HepG2 (cell line): ENCODE results near the gene NIT2. TPM values are rescaled to one million over a fixed set of nuclear protein-coding genes. Genes with fewer than 3 reads are reported as not detected.
A peak's percentile ranks its signal among the peaks of the same experiment; 100 is the strongest.

Experiments used
- ARID3A ChIP-seq: IDR thresholded peaks from 2 replicates; pipeline ENCODE4 v1.6.1; 2012; ENCODE audit warnings: low read depth, low read length, improper control_type of control experiment
- ARID4A ChIP-seq: sonication (generic); formaldehyde crosslinking; IDR thresholded peaks from 2 replicates; pipeline ENCODE4 v1.5.0; 2020; ENCODE audit warnings: mild to moderate bottlenecking, missing genetic modification reagents, borderline replicate concordance
- ERF ChIP-seq: IDR thresholded peaks from 2 replicates; pipeline ENCODE4 v1.6.1; 2018; ENCODE audit warnings: missing biosample characterization, missing genetic modification reagents
- FOXP4 ChIP-seq: sonication (generic); formaldehyde crosslinking; IDR thresholded peaks from 2 replicates; pipeline ENCODE4 v1.4.0; 2020; ENCODE audit warnings: missing genetic modification reagents
- NCOA1 ChIP-seq: sonication (generic); formaldehyde crosslinking; IDR thresholded peaks from 2 replicates; pipeline ENCODE4 v1.9.0; 2021; ENCODE audit warnings: missing genetic modification reagents
- NCOA5 ChIP-seq: sonication (generic); formaldehyde crosslinking; IDR thresholded peaks from 2 replicates; pipeline ENCODE4 v1.4.0; 2020; ENCODE audit warnings: missing genetic modification reagents
- PBX2 ChIP-seq: IDR thresholded peaks from 2 replicates; pipeline ENCODE4 v1.6.1; 2016; ENCODE audit warnings: control low read depth
- PRMT3 ChIP-seq: sonication (generic); formaldehyde crosslinking; IDR thresholded peaks from 2 replicates; pipeline ENCODE4 v1.8.1; 2022; ENCODE audit warnings: low read depth, mild to moderate bottlenecking, moderate library complexity, missing genetic modification reagents, borderline replicate concordance
- REXO4 ChIP-seq: sonication (generic); formaldehyde crosslinking; IDR thresholded peaks from 2 replicates; pipeline ENCODE4 v1.8.0; 2022; ENCODE audit warnings: missing genetic modification reagents, mild to moderate bottlenecking, borderline replicate concordance
- SP1 ChIP-seq, 2 experiments: fragments of 450-650 bp in 1 of 2; sonication (generic) in 1 of 2; formaldehyde crosslinking in 1 of 2; IDR thresholded peaks; 2 replicates each; pipeline versions ENCODE4 v1.4.0 to v1.6.1; 2016 to 2020; ENCODE audit warnings: missing genetic modification reagents in 1 of 2
- SPEN ChIP-seq: sonication (generic); formaldehyde crosslinking; IDR thresholded peaks from 2 replicates; pipeline ENCODE4 v1.5.1; 2020; ENCODE audit warnings: low read depth, mild to moderate bottlenecking, missing genetic modification reagents
- SUZ12 ChIP-seq: fragments of 150-350 bp; IDR thresholded peaks from 2 replicates; pipeline ENCODE4 v1.6.1; 2014; ENCODE audit warnings: low read depth, low read length
- TBP ChIP-seq: sonication (generic); formaldehyde crosslinking; IDR thresholded peaks from 2 replicates; pipeline ENCODE4 v1.5.0; 2020; ENCODE audit warnings: missing genetic modification reagents
- THAP7 ChIP-seq: sonication (generic); formaldehyde crosslinking; IDR thresholded peaks from 2 replicates; pipeline ENCODE4 v1.8.1; 2023; ENCODE audit warnings: mild to moderate bottlenecking, missing genetic modification reagents
- ZC3H4 ChIP-seq: sonication (generic); formaldehyde crosslinking; IDR thresholded peaks from 2 replicates; pipeline ENCODE4 v1.4.0; 2020; ENCODE audit warnings: missing genetic modification reagents, borderline replicate concordance
- ZNF546 ChIP-seq: sonication (generic); formaldehyde crosslinking; conservative IDR thresholded peaks from 2 replicates; pipeline ENCODE4 v1.8.1; 2023; ENCODE audit warnings: mild to moderate bottlenecking, missing genetic modification reagents
- ZNF768 ChIP-seq: sonication (generic); formaldehyde crosslinking; IDR thresholded peaks from 2 replicates; pipeline ENCODE4 v1.4.0; 2020; ENCODE audit warnings: missing genetic modification reagents
- ZNF777 ChIP-seq: sonication (generic); formaldehyde crosslinking; IDR thresholded peaks from 2 replicates; pipeline ENCODE4 v1.4.0; 2020; ENCODE audit warnings: missing genetic modification reagents
- ZNF83 ChIP-seq: sonication (generic); formaldehyde crosslinking; IDR thresholded peaks from 2 replicates; pipeline ENCODE4 v1.4.0; 2020; ENCODE audit warnings: missing genetic modification reagents, mild to moderate bottlenecking, borderline replicate concordance
- polyA plus RNA-seq, 8 experiments: library from polyadenylated mRNA; depleted of rRNA in 3 of 8; stranded (reverse) in 7 of 8; unstranded in 1 of 8; fragments of >200 nt; fragmentation: Illumina TruSeq in 4 of 8; extraction: Trizol in 4 of 8; gene quantifications; 2 replicates each; pipeline versions ENCODE4 v1.2.1 to v1.2.3, GENCODE V29; 2011 to 2016; ENCODE audit warnings: low read depth in 4 of 8, missing spikeins in 1 of 8, mixed read lengths in 1 of 8; ENCODE audit not compliant: insufficient read depth in 1 of 8
- total RNA-seq, 5 experiments: library from RNA; depleted of rRNA; stranded (reverse); fragments of >200 nt; fragmentation: Illumina TruSeq; extraction: Trizol; gene quantifications; 2 replicates each; pipeline ENCODE4 v1.2.3, GENCODE V29; 2016; ENCODE audit warnings: low read depth in 1 of 5

NIT2 gene
- total and polyA plus RNA-seq, 2 of the 13 experiments (the other 11 are each of a cell fraction or from before 2014, with no cell fraction given): 43.4 to 49.1 TPM

GRCh38 chr3:100334488-100335351 lies at the start of gene NIT2 (continued):
- TF ChIP-seq THAP7: no peak
- no peak for TF ChIP-seq PBX2 (CRISPR knock-in tag)
- TF ChIP-seq SUZ12: no peak
- TF ChIP-seq SPEN (CRISPR knock-in tag): peak; percentile 49
- TF ChIP-seq ERF: peak; percentile 61; the same call in 1 of the 2 replicates
- no peak for TF ChIP-seq ZNF546
- TF ChIP-seq TBP (CRISPR knock-in tag): no peak
- TF ChIP-seq REXO4: no peak
- TF ChIP-seq ZNF768 (CRISPR knock-in tag): peak; percentile 30; the same call in 1 of the 2 replicates
- peak; percentile 80 for TF ChIP-seq ZNF777 (CRISPR knock-in tag)
- no peak for TF ChIP-seq ZC3H4 (CRISPR knock-in tag)
- no peak for TF ChIP-seq SP1 (IDR thresholded peaks at IDR 0.05)
- TF ChIP-seq SP1 (CRISPR knock-in tag; IDR thresholded peaks at IDR 0.05): 0 out of 2 replicates have a peak, but pooled peaks have one; percentile 11
- no peak for TF ChIP-seq NCOA5
- no peak for TF ChIP-seq ARID3A
- TF ChIP-seq PRMT3 (CRISPR knock-in tag): peak; percentile 86; the same call in 1 of the 2 replicates
- peak; percentile 75 for TF ChIP-seq FOXP4 (CRISPR knock-in tag)
- TF ChIP-seq NCOA1 (CRISPR knock-in tag): no peak
- no peak for TF ChIP-seq ZNF83
- TF ChIP-seq ARID4A (CRISPR knock-in tag): peak; percentile 63; the same call in 1 of the 2 replicates
